KBM-7 (cell line): ENCODE measurements around the gene YWHAG.
"Not testable (repeated sequence)": the region's sequence is repeated elsewhere in the genome, so short reads cannot be mapped to it uniquely, and the experiment has no call there.

Experiments
- DNase-seq: peaks from one replicate; pipeline ENCODE4 v3.0.0-alpha.2; 2015
- in situ Hi-C: fragments of 300-500 bp; cut with MboI; formaldehyde crosslinking; loops from 2 replicates; pipeline ENCODE4 v1.14.3; 2020; ENCODE audit warnings: low sequenced_read_pairs, low pct_unique_long_range_greater_than_20kb, mixed read lengths

YWHAG gene

GRCh38 chr7:76358481-76359110 lies at the start of gene YWHAG:
TSS of gene YWHAG (minus strand) at chr7:76358991. CDS start at chr7:76358808, 183 bp downstream.
- in situ Hi-C loops = no loop called here
- peak; percentile 82 for DNase-seq

DNA sequence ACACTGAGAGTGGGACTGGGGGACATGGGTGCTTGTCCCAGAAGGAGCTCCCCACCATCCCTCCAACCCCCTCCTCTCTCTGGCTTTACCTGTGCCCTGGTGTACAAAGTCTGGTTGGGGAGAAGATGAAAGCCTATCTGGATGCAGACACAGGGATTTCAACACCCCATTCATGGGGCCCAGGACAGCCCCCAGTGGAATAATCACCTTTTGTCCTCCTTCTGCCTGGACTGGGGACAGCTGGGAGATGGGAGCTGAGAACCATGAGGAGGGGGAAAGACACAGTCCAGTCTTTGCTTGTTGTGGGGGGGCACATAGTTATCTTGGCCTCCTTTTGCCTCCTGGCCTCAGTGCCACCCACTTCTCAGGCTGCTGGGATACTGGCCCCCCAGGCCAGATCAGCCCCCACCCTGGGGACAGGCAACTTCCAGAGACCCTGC lies 49.4 kb upstream of the YWHAG start:
- in situ Hi-C loops = no loop called here
- no peak for DNase-seq

DNA sequence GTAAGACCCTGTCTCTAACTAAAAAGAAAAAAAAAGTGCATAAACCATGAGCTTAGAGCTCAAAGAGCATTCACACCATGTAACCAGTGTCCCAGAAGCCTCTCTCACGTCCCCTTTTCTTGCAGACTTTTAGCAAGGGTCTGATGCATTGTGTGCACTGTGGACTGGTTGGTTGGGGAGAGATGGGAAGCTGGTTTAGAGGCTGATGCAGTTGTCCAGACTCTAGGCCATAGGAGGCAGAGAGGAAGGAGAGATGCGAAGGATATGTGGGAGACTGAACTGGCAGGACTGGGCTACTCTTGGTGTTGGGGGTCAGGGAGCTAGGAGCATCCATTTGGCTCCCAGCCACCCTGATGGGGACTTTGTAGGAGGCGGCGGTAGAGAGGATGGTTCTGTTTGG lies 48.9 kb upstream of the YWHAG start:
- no peak for DNase-seq
- in situ Hi-C loops = no loop called here

GRCh38 chr7:76405738-76406137 lies 46.9 kb upstream of the YWHAG start:
- in situ Hi-C loops = no loop called here
- DNase-seq = no peak

GRCh38 chr7:76403780-76404494 lies 45.1 kb upstream of the YWHAG start:
- in situ Hi-C loops = no loop called here
- DNase-seq = peak; percentile 93

DNA sequence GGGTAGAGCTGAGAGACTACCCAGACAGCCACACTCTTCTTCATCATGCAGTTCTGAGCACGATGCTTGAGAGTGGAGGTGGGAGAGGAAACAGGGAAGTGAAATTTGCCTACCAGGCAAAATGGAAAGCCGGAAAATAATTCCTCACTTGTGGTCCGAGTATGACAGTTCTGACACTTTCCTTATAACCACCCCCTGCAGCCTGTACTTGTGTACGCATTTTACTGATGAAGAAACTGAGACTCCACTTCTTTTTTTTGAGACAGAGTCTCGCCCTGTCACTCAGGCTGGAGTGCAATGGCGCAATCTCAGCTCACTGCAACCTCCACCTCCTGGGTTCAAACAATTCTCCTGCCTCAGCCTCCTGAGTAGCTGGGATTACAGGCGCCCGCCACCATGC lies 44.3 kb upstream of the YWHAG start:
- in situ Hi-C loops, DNase-seq: not testable (repeated sequence)

- DNase-seq = no peak
- in situ Hi-C loops = no loop called here
Measured at GRCh38 chr7:76400248-76400647, 41.5 kb upstream of the YWHAG start.

DNA sequence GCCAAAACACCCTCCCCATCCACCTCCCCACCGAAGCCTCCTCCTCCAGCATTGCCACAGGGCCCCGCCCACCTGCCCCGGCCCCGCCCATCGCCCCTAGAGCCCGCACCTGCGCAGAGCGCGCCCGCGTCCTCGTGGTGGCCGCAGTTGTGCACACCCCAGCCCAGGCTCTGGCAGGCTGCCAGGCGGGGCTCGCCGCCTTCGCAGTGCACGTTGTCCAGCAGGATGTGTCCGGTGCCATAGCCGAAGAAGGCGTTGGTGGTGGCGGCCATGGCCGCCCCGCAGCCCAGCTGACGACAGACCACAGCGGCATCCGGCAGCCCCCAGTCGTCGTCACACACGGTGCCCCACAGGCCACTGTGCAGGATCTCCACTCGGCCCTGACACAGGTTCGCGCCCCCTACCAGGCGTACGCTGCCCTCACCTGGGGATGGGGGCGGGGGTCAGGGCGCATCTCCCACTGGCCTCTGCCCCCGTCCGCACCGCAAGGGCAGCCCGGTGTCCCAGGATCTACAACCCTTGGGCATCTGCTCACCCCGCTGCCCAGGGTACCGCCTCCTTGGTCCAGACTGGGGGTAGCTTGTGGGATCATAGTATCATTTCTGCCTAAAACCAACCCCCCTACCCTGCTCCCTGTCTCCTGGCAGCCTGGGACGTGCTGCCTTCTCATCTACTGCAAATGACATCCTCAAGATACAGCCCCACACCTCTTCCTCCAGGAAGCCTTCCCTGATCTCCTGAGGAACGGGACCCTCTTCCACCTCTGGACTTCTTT lies 38.8 kb upstream of the YWHAG start:
- DNase-seq = peak; percentile 56

DNA sequence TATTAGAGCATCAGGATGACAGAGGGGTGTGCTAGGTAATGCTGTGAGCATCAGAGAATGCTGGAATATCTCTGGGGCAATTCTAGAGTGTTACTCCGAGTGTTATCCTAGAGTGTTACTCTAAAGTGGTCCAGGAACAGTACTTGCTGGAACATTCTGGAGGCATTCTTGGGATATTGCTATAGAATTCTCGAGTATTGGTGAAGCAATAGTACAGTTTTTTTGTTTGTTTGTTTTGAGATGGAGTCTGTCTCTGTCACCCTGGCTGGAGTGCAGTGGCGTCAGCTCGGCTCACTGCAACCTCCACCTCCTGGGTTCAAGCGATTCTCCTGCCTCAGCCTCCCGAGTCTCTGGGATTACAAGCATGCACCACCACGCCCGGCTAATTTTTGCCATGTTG lies 38.1 kb upstream of the YWHAG start:
- DNase-seq = no peak
- in situ Hi-C loops = no loop called here

More for the DNA sequence above, 38.8 kb upstream of the YWHAG start:
- in situ Hi-C loops = no loop called here

DNA sequence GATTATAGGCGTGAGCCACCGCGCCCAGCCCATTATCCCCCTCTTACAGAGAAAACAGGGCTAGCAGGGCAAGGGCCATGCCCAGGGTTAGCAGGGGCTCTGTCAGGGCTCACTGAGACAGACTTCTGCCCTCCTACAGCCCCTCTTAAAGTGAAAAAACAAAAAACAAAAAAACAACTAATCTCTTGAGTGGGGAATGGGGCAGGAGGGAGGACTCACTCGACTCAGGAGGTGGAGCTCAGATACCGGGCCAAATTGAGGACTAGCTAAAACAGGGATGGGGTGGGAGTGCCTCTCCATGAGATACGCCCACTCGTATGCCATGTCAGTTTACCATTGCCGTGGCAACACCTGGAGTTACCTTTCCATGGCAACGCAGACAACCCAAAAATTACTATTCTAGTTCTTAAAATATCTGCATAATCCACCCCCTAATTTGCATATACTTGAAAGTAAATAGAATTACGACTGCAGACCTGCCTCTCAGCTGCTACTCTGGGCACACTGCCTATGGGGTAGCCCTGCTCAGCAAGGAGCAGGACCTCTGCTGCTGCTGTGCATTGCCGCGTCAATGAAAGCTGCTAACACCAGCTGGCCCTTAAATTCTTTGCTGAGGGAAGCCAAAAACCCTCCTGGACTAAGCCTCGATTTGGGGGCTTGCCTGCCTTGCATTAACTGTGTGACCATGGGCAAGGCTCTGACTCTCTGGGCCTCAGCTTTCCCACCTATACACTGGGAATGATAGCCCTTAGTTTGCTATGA lies 37.4 kb upstream of the YWHAG start:
- in situ Hi-C loops = no loop called here
- DNase-seq = no peak

DNA sequence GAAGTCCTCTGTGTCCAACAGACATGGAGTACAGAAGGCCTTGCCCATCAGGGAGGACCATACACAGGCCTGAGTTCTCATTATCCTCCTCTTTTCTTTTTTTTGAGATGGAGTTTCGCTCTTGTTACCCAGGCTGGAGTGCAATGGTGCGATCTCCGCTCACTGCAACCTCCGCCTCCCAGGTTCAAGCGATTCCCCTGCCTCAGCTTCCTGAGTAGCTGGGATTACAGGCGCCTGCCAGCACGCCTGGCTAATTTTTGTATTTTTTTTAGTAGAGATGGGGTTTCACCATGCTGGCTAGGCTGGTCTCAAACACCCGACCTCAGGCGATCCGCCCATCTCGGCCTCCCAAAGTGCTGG lies 36.8 kb upstream of the YWHAG start:
- in situ Hi-C loops, DNase-seq: not testable (repeated sequence)

- in situ Hi-C loops = no loop called here
- no peak for DNase-seq
Measured at GRCh38 chr7:76394957-76395356, 36.2 kb upstream of the YWHAG start.

- in situ Hi-C loops = no loop called here
- peak; percentile 92 for DNase-seq
Measured at GRCh38 chr7:76393116-76394031, 34.6 kb upstream of the YWHAG start.

DNA sequence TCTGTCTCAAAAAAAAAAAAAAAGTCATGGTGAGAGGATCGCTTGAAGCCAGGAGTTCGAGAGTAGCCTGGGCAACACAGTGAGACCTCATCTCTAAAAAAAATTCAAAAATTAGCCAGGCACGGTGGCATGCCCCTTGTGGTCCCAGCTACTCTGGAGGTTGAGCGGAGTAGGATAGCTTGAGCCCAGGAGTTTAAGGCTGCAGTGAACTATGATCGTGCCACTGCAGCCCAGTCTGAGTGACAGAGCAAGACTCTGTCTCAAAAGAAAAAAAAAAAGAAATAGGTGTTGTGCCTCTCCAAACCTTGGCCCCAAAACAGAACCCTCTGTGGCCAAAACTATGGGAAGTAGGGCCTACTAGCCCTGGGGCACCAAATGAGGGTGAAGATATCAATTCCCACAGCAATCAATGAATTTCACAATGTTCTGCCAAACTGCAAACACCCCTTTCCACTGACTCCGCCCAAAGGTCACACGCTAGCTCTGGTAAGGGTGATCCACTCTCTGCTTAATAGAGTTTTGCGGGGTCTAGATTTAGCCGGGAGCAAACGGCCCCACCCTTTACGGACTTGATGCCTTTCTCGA lies 33.8 kb upstream of the YWHAG start:
- DNase-seq = no peak
- in situ Hi-C loops = no loop called here

- no peak for DNase-seq
- in situ Hi-C loops = no loop called here
Measured at GRCh38 chr7:76390092-76390491, 31.3 kb upstream of the YWHAG start.

- DNase-seq, in situ Hi-C loops: not testable (repeated sequence)
Measured at GRCh38 chr7:76387789-76388188, 29.0 kb upstream of the YWHAG start.

DNA sequence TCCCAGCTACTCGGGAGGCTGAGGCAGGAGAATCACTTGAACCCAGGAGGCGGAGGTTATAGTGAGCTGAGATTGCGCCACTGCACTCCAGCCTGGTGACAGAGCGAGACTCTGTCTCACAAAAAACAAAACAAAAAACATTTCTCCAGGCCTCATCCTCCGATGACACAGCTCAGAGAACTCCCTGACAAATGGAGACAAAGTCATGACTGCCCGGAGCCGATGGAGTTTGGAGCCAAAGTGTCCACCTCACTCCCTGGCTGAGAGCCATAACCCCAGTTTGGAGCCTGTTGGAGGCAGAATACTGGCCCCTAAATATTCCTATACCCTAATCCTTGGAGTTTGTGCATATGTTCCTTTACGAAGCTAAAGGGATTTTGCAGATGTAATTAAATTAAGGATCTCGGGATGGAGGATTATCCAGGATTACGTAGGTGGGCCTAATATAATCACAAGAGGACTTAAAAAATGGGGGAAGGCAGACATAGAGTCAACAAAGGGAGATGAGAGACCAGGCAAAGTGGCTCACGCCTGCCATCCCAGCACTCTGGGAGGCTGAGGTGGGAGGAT lies 28.0 kb upstream of the YWHAG start:
- DNase-seq = no peak
- in situ Hi-C loops = no loop called here
